ENCODE data around the gene ABCA1.

GRCh38 chr9:104772714-104773510, 155.0 kb downstream of the ABCA1 start:
- TF ChIP-seq EZH2 (IDR thresholded peaks at IDR 0.05) (no peak), POLR2AphosphoS5 (IDR thresholded peaks at IDR 0.05; ENCODE audit: borderline replicate concordance, low read depth, low read length) (no peak)
